DND-41 (cell line): ENCODE results near the gene TMEM217.

Source experiments
- CTCF ChIP-seq: IDR thresholded peaks from 2 replicates; pipeline ENCODE4 v1.5.1; 2012; ENCODE audit warnings: borderline replicate concordance, low read length, moderate library complexity, mild to moderate bottlenecking; ENCODE audit not compliant: poor library complexity, severe bottlenecking; ENCODE audit errors: extremely low read depth
- EZH2 ChIP-seq: IDR thresholded peaks from 3 replicates; pipeline ENCODE4 v1.6.1; 2012; ENCODE audit warnings: borderline replicate concordance, low read depth, mild to moderate bottlenecking, moderate library complexity, low read length, inconsistent platforms; ENCODE audit not compliant: severe bottlenecking

GRCh38 chr6:37298958-37299357, 41.0 kb upstream of the TMEM217 start:
- TF ChIP-seq EZH2 = no peak
- no peak for TF ChIP-seq CTCF
